Fibroblast of skin of right quadriceps (primary cell): Measurements from ENCODE around the gene SYT15.
"Not testable (repeated sequence)": the region's sequence is repeated elsewhere in the genome, so short reads cannot be mapped to it uniquely, and the experiment has no call there.

Experiments
- DNase-seq: peaks from one replicate; pipeline ENCODE4 v3.0.0-alpha.2; 2013

Gene SYT15

GRCh38 chr10:46594453-46595063 lies 15.6 kb downstream of the SYT15 start:
- DNase-seq = not testable (repeated sequence)

GRCh38 chr10:46596570-46596969 lies 17.6 kb downstream of the SYT15 start:
- not testable (repeated sequence) for DNase-seq

DNA sequence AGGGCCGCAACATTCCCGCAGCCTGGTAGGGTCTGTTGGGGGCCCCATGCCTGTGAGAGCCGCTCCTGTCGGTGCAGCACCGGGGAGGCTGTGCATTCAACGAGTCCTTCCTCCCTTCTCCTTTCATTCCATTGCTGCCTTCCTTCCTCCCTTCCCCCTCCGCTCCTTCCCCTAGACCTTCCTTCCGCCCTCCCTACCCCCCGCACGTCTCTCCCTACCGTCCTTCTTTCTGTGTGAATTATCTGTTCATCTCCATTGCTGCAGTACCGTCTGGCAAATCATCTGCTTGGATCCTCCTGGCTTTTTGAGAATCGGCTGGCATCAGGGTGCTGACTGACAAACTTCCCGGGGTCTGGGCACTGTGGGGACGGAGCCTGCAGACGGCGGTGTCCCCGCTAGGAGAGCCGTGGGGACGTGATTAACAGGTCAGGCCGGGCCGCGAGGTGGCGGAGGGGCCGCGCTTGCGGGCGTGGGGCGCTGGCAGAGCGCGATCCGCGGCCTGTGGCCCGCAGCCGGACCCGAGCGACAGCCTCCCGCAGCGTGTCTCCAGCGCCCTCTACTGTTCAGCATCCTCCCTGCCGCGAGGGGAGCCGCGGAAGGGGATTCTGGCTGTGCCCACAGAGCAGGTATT lies 18.8 kb downstream of the SYT15 start:
- not testable (repeated sequence) for DNase-seq

DNA sequence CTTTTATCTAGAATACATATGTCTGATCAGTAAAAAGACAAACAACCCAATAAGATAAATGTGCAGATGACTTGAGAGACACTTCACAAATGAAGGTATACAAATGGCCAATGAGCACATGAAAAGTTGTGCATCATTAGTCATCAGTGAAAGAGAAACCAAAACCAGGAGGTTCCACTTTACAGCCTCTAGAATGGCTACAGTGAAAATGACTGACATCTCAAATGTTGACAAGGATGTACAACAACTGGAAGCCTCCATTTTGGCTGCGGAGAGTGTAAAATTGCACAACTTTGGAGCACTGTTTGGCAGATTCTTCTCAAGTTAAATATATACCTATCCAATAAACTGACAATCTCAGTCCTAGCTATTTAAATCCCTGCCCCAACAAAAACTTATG lies 21.6 kb downstream of the SYT15 start:
- not testable (repeated sequence) for DNase-seq

- not testable (repeated sequence) for DNase-seq
Measured at GRCh38 chr10:46615540-46615939, 36.6 kb downstream of the SYT15 start.

DNA sequence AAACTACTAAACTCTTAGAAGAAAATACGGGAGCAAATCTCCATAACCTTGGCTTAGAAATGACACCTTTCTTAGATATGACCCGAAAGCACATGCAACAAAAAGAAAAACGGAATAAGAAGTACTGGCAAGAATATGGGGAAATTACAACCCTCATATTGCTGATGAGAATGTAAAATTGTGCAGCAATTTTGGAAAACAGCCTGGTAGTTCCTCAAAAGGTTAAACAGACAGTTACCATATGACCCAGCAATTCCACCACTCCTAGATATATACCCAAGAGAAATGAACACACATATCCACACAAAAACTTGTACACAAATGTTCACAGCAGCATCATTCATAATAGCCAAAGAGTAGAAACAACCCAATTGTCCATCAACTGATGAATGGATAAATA lies 37.3 kb downstream of the SYT15 start:
- not testable (repeated sequence) for DNase-seq

DNA sequence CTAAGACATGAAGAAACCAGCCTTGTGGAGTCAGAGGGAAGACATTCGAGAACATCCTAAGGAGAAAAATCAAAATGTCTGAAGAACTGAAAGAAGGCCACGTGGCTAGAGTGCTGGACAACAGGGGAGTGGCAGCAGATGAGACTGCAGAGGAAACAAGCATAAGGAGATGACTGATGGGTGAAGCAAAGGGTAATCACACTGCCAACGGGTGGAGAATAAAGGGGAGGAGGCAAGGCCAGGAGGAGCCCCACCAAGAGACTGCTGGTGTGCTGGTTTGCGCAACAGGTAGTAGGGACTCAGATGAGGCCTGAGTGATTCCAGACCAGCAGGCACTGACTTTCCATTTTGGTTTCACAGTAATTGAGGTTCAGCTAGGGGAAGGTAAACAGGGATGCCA lies 38.2 kb downstream of the SYT15 start:
- DNase-seq = not testable (repeated sequence)

GRCh38 chr10:46617913-46618312 lies 39.0 kb downstream of the SYT15 start:
- not testable (repeated sequence) for DNase-seq

- not testable (repeated sequence) for DNase-seq
Measured at GRCh38 chr10:46623899-46624654, 45.1 kb downstream of the SYT15 start.

DNA sequence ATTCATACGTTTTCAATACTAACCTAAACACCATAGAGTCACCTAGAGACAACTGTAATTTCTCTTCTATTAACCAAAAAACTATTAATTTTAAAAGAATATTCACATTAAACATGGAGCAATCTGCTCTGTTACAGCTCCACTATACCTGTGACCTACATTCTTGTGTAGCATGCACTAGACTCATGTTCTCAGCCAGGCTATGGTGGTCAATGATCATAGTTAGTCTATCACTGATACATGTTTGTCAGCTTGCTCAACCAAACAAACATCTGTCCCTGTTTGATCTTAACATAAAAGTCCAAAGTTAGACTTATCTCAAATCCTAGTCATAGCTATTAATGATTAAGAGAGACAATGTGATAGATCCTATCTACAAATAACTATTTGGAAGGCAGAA lies 50.9 kb downstream of the SYT15 start:
- not testable (repeated sequence) for DNase-seq

DNA sequence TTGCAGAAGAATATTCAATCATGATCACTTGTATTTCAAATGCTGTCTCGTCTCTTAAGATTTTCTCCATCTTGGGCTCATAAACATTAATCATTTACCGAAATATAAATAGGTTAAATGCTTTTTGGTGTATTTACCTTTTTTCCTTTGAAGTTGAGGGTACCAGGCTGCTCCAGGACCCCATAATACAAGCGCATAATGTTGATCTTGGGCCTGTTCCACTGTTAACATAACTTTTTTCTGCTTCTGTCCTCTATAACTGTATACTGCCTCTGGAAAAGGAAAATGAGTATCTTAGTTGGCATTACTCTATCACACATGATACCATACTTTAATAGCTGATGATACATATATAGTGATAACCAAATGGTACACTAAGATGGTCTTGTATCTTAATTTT lies 51.9 kb downstream of the SYT15 start:
- not testable (repeated sequence) for DNase-seq

DNA sequence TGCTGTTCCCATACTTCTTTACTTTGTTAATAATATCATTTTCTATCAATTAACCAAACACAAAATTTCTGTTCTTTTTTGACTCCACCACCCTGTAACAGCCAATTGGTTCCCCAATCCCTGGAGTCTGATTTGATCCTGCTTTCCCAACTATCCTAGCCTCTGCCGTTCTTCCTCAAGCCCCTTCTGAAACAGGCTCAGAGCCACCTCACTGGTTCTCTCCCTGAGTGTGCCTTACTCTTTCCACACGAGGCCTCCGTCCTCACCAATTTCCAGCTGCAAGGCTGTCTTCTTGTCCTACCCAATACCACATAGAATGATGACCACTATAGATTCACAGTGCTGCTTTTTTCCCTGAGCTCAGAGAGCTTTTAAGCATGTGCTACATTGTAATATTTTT lies 52.8 kb downstream of the SYT15 start:
- DNase-seq = not testable (repeated sequence)

GRCh38 chr10:46634698-46635097 lies 55.8 kb downstream of the SYT15 start:
- DNase-seq = not testable (repeated sequence)

DNA sequence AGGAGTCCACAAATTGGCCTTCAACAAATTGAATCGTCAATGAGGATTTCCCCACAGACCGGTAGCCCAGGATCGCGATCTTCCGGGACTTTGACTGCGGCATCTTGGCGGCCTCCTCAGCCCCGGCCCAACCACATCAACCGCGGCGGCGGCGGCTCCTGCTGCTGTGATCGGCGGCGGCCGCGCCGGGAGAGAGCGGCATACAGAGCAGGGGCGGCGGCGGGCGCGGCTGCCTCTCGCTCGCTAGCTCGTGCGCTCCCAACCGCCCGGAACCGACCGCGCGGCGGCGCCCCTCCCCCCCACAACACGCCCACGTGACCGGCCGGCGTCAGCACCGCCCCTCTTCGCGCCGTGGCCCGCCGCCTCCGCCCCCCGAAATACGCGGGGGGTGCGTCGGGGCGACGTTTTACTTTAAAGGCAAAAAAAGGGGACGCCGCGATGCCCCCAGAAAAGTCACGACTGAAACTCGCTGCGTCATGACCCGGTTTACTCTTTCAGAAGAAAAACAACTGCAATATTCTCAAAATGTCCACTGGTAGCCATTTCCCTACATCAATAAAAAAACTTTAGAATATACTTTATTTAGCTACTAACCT lies 56.5 kb downstream of the SYT15 start:
- not testable (repeated sequence) for DNase-seq

DNA sequence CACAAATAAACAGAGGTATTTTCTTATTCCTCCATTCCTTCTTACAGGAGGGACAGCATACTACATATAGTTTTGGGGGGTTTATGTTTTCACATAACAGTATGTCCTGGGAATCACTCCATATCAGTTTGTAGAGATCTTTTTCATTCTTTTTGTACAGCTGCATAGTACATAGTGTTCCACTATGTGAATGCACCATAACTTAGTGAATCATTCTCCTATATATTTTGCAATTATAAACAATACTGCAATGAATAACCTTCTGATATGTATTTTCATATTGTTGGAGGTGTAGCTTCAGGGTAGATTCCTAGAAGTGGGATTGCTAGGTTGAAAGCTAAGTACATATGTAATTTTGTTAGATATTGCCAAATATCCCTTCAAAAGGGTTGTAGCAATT lies 61.1 kb downstream of the SYT15 start:
- DNase-seq = not testable (repeated sequence)
